Activated CD4-positive, alpha-beta T cell treated with anti-CD3 and anti-CD28 coated beads, Interleukin-2, amount 10 ng/mL, durations not matched to agents 24 days and 14 days (primary cell): ENCODE results near the gene CREBRF. TPM values are rescaled to one million over a fixed set of nuclear protein-coding genes. Genes with fewer than 3 reads are reported as not detected.
"Not testable (repeated sequence)": the region's sequence is repeated elsewhere in the genome, so short reads cannot be mapped to it uniquely, and the experiment has no call there.

Experiments
- DNase-seq: peaks from one replicate; pipeline ENCODE4 v3.0.0; 2022
- H3K27ac Mint-ChIP-seq: one replicate; pipeline ENCODE4 v1.8.0; 2022; ENCODE audit warnings: mild to moderate bottlenecking, mixed read lengths
- H3K27me3 Mint-ChIP-seq: one replicate; pipeline ENCODE4 v1.8.0; 2022; ENCODE audit warnings: mixed read lengths
- H3K36me3 Mint-ChIP-seq: one replicate; pipeline ENCODE4 v1.8.0; 2022; ENCODE audit warnings: low read depth, mild to moderate bottlenecking, mixed read lengths
- H3K4me1 Mint-ChIP-seq: one replicate; pipeline ENCODE4 v1.8.0; 2021; ENCODE audit warnings: mixed read lengths
- H3K4me3 Mint-ChIP-seq: one replicate; pipeline ENCODE4 v1.8.0; 2022; ENCODE audit warnings: mild to moderate bottlenecking, moderate library complexity, mixed read lengths
- H3K9me3 Mint-ChIP-seq: one replicate; pipeline ENCODE4 v1.8.0; 2021; ENCODE audit warnings: mixed read lengths
- intact Hi-C: fragments of 100-400 bp; cut with micrococcal nuclease; formaldehyde crosslinking; loops from one replicate; pipeline ENCODE4 v1.15.1; 2023
- total RNA-seq: library from RNA; stranded (reverse); gene quantifications from 2 replicates; pipeline ENCODE4 v1.2.3, GENCODE V29; 2022

The CREBRF gene
- total RNA-seq, 1 donor from 2014 or later = 6.2 TPM

DNA sequence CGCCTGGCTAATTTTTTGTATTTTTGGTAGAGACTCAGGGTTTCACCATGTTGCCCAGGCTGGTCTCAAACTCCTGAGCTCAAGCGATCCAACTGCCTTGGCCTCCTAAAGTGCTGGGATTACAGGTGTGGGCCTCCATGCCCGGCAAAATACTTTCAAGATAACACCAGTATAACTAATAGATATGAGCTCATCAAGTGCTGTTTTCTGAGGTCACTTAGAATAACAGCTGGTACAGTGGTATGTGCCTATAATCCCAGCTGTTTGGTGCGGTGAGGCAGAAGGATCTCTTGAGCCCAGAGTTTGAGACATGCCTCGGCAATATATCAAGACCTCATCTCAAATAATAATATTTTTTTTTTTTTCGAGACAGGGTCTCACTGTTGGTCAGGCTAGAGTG, 30.5 kb upstream of the CREBRF start:
- Mint-ChIP-seq H3K9me3 (no peaks in the 10 kb centered on the region), H3K27ac (no peak overlapping the region), H3K27me3 (no peaks in the 10 kb centered on the region), H3K4me3 (no peak overlapping the region), H3K36me3 (peaks cover 32% of the 10 kb centered on the region), H3K4me1 (peaks cover 3% of the 10 kb centered on the region)
- DNase-seq = no peak
- intact Hi-C loops = no loop called here

DNA sequence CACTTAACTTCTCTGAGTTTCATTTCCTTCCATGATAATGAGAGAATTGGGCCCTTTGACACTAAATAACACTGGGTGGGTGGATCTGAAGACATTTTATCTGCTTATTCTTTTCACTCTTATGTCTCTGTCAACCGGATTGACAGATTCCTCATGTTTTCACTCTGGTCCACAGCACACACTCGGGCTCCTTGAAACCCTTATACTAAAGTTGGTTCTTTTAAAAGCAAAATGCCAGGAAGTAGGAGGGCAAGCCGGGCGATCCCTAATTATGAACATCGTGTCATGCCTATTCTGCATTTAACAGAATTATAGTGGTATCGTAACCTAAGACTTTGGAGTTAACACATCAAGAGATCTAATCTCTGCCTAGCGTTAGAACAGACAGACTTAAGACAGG, 28.2 kb upstream of the CREBRF start:
- no peaks in the 10 kb centered on the region for H3K27me3 Mint-ChIP-seq
- H3K4me3 Mint-ChIP-seq = no peak overlapping the region
- peaks cover 13% of the 10 kb centered on the region for H3K36me3 Mint-ChIP-seq
- no peak for DNase-seq
- H3K27ac Mint-ChIP-seq = peak overlapping the region; percentile 8
- intact Hi-C loops = no loop called here
- H3K9me3 Mint-ChIP-seq = no peaks in the 10 kb centered on the region
- H3K4me1 Mint-ChIP-seq = peaks cover 2% of the 10 kb centered on the region

DNA sequence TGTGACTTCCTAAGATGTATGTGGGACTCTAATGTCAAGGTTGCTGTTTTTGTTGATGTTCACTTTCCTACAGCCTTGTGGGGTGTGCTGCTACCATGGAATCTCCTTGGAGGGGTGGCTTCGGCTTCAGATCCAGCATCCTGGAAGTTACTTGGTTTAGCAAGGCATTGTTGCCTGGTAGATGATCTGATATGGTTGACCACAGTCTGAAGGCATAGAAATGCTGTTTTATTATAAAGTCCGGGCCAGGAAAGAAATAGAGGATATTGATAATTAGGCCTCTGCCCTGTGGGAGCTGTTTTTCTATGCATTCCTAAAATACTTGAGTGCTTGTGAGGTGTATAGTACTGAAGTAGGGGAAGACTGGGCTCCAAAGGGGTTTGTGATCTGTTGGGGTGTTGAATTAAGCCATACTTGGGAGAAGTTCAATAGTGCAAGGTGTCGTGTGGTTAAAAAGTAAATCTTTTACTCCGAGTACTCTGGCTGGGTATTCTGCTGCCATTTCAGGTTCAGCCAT, 27.3 kb upstream of the CREBRF start:
- Mint-ChIP-seq H3K9me3 (no peaks in the 10 kb centered on the region), H3K4me3 (no peak overlapping the region), H3K4me1 (peaks cover 9% of the 10 kb centered on the region), H3K27me3 (no peaks in the 10 kb centered on the region), H3K36me3 (peaks cover 7% of the 10 kb centered on the region), H3K27ac (no peak overlapping the region)
- intact Hi-C loops = no loop called here
- no peak for DNase-seq

DNA sequence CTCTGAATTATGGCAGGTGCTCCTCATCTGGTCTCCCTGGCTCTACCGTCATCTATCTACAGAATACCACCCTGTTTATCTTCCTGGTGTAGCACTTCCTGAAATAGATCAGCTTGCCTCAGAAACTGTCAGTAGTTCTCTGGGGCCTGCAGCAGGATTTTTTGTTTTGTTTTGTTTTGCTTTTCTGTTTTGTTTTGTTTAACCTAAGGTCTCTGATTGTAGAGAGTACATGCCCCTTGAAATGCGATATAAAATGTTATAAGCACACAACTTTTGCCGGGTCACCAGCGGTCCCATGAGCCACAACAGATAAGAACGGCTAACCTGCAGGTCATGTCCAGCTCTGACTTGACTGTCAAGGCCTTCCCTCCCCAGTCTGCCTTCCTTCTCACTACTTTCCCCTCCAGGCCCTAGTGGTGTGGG, 26.6 kb upstream of the CREBRF start:
- H3K4me1 Mint-ChIP-seq = peaks cover 13% of the 10 kb centered on the region
- no peaks in the 10 kb centered on the region for H3K9me3 Mint-ChIP-seq
- H3K27ac Mint-ChIP-seq = no peak overlapping the region
- DNase-seq = no peak
- no peaks in the 10 kb centered on the region for H3K27me3 Mint-ChIP-seq
- no peak overlapping the region for H3K4me3 Mint-ChIP-seq
- H3K36me3 Mint-ChIP-seq = peaks cover 9% of the 10 kb centered on the region
- intact Hi-C loops = no loop called here

DNA sequence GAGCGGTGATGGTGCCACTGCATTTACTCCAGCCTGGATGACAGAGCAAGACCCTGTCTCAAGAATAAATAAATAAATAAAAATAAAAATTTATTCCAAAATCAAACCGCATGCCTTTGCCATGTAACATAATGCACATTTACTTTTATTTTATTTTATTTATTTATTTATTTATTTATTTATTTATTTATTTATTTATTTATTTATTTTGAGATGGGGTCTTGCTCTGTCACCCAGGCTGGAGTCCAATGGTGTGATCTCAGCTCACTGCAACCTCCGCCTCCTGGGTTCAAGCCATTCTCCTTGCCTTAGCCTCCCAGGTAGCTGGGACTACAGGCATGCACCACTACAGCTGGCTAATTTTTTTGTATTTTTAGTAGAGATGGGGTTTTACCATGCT, 24.1 kb upstream of the CREBRF start:
- H3K27ac Mint-ChIP-seq, intact Hi-C loops, H3K9me3 Mint-ChIP-seq: not testable (repeated sequence)

DNA sequence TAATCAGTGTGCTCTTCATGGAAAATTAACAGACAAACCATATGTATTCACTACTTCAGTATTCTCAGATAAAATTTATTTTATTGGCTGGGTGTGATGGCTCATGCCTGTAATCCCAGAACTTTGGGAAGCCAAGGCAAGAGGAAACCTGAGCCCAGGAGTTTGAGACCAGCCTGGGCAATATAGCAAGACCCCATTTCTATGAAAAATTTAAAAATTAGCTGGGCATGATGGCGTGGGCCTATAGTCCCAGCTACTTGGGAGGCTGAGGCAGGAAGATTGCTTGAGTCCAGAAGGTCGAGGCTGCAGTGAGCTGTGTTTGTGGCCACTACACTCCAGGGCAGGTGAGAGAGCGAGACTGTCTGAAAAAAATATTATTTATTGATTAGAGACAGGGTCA, 23.4 kb upstream of the CREBRF start:
- H3K27ac Mint-ChIP-seq = no peak overlapping the region
- intact Hi-C loops = no loop called here
- no peaks in the 10 kb centered on the region for H3K9me3 Mint-ChIP-seq

More for the DNA sequence above, 24.1 kb upstream of the CREBRF start:
- peaks cover 33% of the 10 kb centered on the region for H3K4me1 Mint-ChIP-seq
- H3K27me3 Mint-ChIP-seq, DNase-seq, H3K4me3 Mint-ChIP-seq: not testable (repeated sequence)
- peaks cover 18% of the 10 kb centered on the region for H3K36me3 Mint-ChIP-seq

DNA sequence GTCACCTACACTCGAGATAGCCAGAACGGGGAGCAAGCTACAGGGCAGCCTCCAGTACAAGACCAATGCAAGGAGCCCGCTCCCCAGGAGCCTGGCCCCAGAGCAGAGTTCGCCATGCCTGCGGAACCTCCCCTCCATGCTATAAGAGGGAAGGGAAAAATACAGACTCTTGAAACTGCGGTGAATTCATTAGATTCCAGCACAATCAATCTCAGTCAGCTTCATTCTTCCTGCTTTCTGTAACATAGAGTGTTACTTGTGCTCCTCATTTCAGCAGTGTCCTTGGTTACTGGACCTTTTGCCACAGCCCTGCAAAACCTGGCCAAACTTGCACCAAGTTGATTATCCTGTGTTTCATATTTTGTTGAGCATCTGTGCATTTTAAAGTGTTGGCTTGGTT, 22.2 kb upstream of the CREBRF start:
- Mint-ChIP-seq H3K4me3 (no peak overlapping the region), H3K27ac (peak overlapping the region; percentile 67), H3K27me3 (no peaks in the 10 kb centered on the region), H3K36me3 (peaks cover 19% of the 10 kb centered on the region), H3K4me1 (peaks cover 35% of the 10 kb centered on the region), H3K9me3 (no peaks in the 10 kb centered on the region)
- intact Hi-C loops = no loop called here
- no peak for DNase-seq

More for the DNA sequence above, 23.4 kb upstream of the CREBRF start:
- Mint-ChIP-seq H3K4me1 (peaks cover 35% of the 10 kb centered on the region), H3K36me3 (peaks cover 19% of the 10 kb centered on the region), H3K27me3 (no peaks in the 10 kb centered on the region), H3K4me3 (no peak overlapping the region)
- DNase-seq = no peak

DNA sequence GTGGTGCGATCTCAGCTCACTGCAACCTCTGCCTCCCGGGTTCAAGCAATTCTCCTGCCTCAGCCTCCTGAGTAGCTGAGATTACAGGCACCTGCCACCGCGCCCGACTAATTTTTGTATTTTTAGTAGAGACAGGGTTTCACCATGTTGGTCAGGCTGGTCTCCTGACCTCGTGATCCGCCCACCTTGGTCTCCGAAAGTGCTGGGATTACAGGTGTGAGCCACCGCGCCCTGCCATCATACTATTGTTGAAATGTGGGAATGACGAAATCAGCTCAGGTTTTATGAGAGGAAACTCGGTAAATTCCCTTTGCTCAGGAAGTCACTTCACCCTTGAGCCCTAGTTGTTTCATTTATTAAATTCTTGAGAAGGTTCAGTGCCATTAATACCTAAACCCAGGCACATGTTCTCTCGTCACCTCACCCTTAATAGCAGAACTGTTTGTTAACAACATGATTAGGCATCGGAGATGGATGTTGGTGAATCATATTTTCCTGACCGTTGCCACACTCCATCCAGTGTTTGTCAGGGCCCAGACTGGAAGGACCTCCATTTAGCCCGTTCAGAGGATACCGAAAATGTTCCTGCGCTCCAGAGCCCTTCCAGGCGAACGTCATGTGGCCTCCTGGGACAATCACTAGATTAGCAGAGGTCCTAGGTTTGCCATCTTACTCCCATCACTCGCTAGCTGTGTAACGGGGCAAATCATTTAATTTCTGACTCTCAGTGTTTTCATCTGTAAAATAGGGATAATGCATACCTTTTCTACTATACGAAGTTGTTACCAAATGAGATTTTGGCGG, 20.0 kb upstream of the CREBRF start:
- H3K27me3 Mint-ChIP-seq = no peaks in the 10 kb centered on the region
- peaks cover 23% of the 10 kb centered on the region for H3K36me3 Mint-ChIP-seq
- peaks cover 45% of the 10 kb centered on the region for H3K4me1 Mint-ChIP-seq
- peak overlapping the region; percentile 82 for H3K4me3 Mint-ChIP-seq
- H3K27ac Mint-ChIP-seq = peak overlapping the region; percentile 88
- intact Hi-C loops = loop anchor here (1.0 to 5.0 kb wide), 2 partner anchors 21 to 39 kb away; no protein-coding TSS in a partner anchor
- no peak for DNase-seq
- no peaks in the 10 kb centered on the region for H3K9me3 Mint-ChIP-seq

DNA sequence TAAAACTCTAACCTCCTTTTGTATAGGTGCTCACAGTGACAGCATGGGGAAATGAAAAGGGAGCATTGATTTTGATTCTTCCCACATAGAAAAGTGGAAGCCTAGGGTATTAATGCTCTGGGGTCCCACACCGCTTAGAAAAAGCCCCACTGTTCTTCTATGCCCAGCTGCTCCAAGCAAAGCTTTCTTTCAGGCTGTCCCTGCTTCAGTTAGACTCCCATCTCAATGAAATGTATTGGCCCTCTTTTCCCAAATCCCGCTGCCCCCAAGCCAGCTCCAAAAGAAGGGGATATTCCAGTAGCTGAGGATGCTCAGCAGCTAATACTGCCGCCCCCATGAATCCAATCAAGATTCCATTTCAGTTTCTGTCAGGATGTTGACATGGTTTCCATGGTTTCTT, 17.0 kb upstream of the CREBRF start:
- Mint-ChIP-seq H3K27me3 (no peaks in the 10 kb centered on the region), H3K4me1 (peaks cover 35% of the 10 kb centered on the region), H3K9me3 (no peaks in the 10 kb centered on the region), H3K27ac (peak overlapping the region; percentile 58), H3K36me3 (peaks cover 21% of the 10 kb centered on the region), H3K4me3 (no peak overlapping the region)
- DNase-seq = no peak
- intact Hi-C loops = loop anchor here (5.0 kb wide), 1 partner anchor 42 kb away; no protein-coding TSS in a partner anchor

DNA sequence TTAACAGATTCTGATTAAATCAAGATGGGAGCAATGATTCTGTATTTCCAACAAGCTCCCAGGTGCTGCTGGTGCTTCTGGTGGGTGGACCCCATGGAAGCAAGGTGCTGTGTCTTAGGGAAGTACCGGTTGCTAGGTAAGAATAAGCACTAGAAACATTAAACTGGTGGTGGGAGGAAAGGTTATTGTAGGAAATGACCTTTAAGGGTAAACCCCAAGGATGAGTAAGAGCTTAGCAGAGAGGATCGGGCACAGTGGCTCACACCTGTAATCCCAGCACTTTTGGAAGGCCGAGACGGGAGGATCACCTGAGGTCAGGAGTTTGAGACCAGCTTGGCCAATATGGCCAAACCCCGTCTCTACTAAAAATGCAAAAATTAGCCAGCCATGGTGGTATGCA, 16.2 kb upstream of the CREBRF start:
- Mint-ChIP-seq H3K27me3 (no peaks in the 10 kb centered on the region), H3K4me3 (no peak overlapping the region), H3K4me1 (peaks cover 27% of the 10 kb centered on the region), H3K27ac (peak overlapping the region; percentile 58), H3K9me3 (no peaks in the 10 kb centered on the region), H3K36me3 (peaks cover 13% of the 10 kb centered on the region)
- no peak for DNase-seq
- intact Hi-C loops = loop anchor here (5.0 kb wide), 1 partner anchor 43 kb away; no protein-coding TSS in a partner anchor

DNA sequence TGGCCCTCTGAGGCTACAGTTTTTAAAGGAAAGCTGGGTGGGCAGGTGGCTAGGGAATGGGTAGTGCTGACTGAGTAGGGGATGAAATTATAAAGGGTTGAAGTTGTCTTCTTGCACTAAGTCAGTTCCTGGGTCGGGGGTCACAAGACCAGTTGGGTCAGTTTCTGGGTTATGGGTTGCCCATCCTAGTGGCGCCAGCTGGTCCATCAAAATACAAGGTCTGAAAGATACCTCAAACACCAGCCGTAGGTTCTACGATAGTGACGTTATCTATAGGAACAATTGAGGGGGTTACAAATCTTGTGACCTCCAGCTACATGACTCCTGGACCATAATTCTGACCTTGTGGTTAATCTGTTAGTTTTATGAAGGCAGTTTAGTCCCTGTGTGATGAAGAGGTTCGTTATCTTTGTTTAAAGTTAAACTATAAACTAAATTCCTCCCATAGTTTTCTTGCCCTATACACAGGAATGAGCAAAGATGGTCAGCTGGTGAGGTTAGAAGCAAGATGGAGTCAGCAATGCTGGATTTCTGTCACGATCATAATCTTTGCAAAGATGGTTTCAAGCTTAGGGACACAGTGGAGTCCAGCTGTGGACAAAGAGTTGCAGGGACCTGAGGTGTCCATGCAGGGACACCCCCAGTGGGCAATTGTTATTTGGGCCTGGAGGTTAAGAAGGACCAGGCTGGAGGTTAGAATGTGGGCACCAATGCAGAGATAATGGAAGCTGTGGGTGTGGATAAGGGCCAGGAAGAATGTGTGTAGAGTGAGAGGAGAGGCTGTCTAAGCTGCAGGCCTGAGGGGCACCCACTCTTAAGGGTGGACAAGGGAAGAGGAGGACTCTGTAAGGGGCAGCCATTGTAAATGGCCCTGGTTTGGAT, 14.0 kb upstream of the CREBRF start:
- no peak for DNase-seq
- Mint-ChIP-seq H3K9me3 (no peaks in the 10 kb centered on the region), H3K36me3 (peaks cover 5% of the 10 kb centered on the region), H3K4me1 (peaks cover 12% of the 10 kb centered on the region), H3K27ac (no peak overlapping the region), H3K27me3 (no peaks in the 10 kb centered on the region), H3K4me3 (no peak overlapping the region)
- intact Hi-C loops = no loop called here

DNA sequence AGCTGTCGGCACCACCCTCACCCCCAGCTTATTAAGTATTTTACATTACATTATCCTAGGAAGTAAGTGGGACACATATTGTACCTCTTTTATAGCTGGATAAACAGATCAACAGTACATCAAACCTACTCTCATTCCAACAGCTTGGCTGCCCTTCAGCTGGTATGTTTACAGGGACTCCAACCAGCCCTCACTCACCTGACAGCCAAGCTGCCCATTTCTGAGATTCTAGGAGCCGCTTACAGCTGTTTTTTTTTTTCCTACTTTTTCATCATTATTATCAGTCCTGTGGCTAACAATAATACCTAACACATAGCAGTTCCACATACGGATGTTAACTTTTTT, 13.4 kb upstream of the CREBRF start:
- Mint-ChIP-seq H3K9me3 (no peaks in the 10 kb centered on the region), H3K36me3 (peaks cover 4% of the 10 kb centered on the region), H3K27me3 (no peaks in the 10 kb centered on the region), H3K4me3 (no peak overlapping the region), H3K27ac (no peak overlapping the region), H3K4me1 (peaks cover 10% of the 10 kb centered on the region)
- no peak for DNase-seq
- intact Hi-C loops = no loop called here

DNA sequence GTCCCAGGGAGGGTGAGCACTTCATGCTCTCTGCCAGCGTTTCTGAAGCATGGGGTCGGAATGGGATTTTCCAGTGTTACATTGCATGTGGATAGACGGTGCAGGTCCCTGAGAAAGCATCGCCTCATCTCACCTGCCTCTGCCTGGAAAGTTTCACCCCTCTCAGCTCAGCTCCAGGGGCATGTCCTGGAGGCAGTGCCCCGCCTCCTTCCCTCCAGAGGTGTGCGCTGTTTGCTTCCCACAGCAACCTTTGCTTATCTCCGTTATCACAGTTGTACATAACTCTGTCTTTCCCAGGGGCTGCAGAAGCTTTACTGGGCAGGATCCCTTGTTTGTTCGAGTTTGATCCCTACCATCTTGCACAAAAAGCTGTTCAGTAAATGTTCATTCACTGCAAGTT, 10.7 kb upstream of the CREBRF start:
- Mint-ChIP-seq H3K27ac (no peak overlapping the region), H3K36me3 (no peaks in the 10 kb centered on the region), H3K4me3 (no peak overlapping the region), H3K27me3 (no peaks in the 10 kb centered on the region), H3K9me3 (no peaks in the 10 kb centered on the region), H3K4me1 (no peaks in the 10 kb centered on the region)
- intact Hi-C loops = no loop called here
- DNase-seq = no peak
